ENCODE data around the gene MRPS7. TPM values are rescaled to one million over a fixed set of nuclear protein-coding genes. Genes with fewer than 3 reads are reported as not detected.

Gene MRPS7
- total and polyA plus RNA-seq, 10 of the 15 experiments (the other 5 are each of a cell fraction or from before 2014, with no cell fraction given), result 88.4 to 217 (median 109) TPM

- TF ChIP-seq ATF7 (IDR thresholded peaks at IDR 0.05; ENCODE audit: low read depth) (0 out of 2 replicates have a peak, but pooled peaks have one; percentile 9), SIN3A (IDR thresholded peaks at IDR 0.05; ENCODE audit: low read depth, low read length) (peak; percentile 51; the same call in 1 of the 2 replicates), RFX5 (IDR thresholded peaks at IDR 0.05; ENCODE audit: low read depth, low read length) (no peak), TBL1XR1 (IDR thresholded peaks at IDR 0.05; ENCODE audit: low read depth, low read length) (0 out of 2 replicates have a peak, but pooled peaks have one; percentile 4)
Measured at GRCh38 chr17:75260641-75261335, 891 bp upstream of the MRPS7 start (continued).

DNA sequence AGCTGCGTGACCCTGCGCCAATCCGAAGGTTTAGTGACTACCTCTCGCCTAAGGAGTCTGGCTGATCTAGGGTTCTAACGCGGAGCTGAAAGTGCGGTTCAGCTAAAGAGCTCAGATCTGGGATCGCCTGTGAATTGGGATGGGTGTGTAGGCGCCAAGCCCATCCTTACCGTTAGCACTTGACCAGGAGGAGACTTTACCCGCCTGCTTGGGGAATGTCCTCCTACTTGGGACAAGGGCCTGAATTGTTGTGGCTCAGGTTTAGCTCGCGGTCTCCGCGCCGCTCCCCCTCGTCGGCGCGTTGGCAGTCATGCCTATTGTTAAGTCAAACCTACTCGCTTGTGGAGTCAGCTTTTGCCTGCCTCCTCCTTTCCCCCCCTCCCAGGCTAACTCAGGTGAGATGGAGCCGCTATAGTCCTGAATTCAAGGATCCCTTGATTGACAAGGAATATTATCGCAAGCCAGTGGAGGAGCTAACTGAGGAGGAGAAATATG, 480 bp downstream of the MRPS7 start:
- in situ Hi-C loops (cut with MboI) (no loop called here), intact Hi-C loops (cut with micrococcal nuclease; ENCODE audit: unreplicated experiment) (loop anchor here (10.0 kb wide), 1 partner anchor 253 kb away; the partner anchor contains the start of genes CASKIN2 and TSEN54)
- peak overlapping the region; percentile 99 for H3K27ac ChIP-seq (ENCODE audit: control insufficient read depth, insufficient read depth)
- peaks cover 9% of the 10 kb centered on the region for H3K4me1 ChIP-seq (ENCODE audit: control insufficient read depth, insufficient read depth, low read length)
- ChIA-PET SMC1A (ENCODE audit: uncharacterized antibody, unreplicated experiment) (interaction anchor here (0.9 to 5.0 kb wide), 14 partner anchors 8 to 150 kb away, joined by 3 to 62 read pairs (median 4); partner anchors contain the start of genes GRB2, MIF4GD, NUP85 and SLC25A19), CTCF (interaction anchor here (0.6 to 4.8 kb wide), 16 partner anchors 9 to 372 kb away, joined by 3 to 58 read pairs (median 5); partner anchors contain the start of genes GRB2, LLGL2, MIF4GD and SLC25A19), POLR2A (interaction anchor here (0.5 to 4.8 kb wide), 13 partner anchors 9 to 153 kb away, joined by 3 to 81 read pairs (median 4); partner anchors contain the start of genes ARMC7, MIF4GD and SLC25A19), RAD21 (ENCODE audit: unreplicated experiment) (interaction anchor here (0.9 to 3.5 kb wide), 8 partner anchors 9 to 301 kb away, joined by 3 to 43 read pairs (median 4); partner anchors contain the start of genes GRB2, MIF4GD and SLC25A19)
- ATAC-seq, result peak; percentile 39
- 1% methylated on average over 21 of the region's 23 CpGs for WGBS (ENCODE audit: insufficient coverage, insufficient replicate concordance, low lambda C conversion rate, missing lambda C conversion rate)
- TF ChIP-seq FOXK2 (IDR thresholded peaks at IDR 0.05) (no peak), SMARCA5 (IDR thresholded peaks at IDR 0.05) (no peak), CHD1 (IDR thresholded peaks at IDR 0.05; ENCODE audit: low read depth, low read length) (no peak), HDGF (IDR thresholded peaks at IDR 0.05) (no peak)
- TF ChIP-seq, protein P1, sequence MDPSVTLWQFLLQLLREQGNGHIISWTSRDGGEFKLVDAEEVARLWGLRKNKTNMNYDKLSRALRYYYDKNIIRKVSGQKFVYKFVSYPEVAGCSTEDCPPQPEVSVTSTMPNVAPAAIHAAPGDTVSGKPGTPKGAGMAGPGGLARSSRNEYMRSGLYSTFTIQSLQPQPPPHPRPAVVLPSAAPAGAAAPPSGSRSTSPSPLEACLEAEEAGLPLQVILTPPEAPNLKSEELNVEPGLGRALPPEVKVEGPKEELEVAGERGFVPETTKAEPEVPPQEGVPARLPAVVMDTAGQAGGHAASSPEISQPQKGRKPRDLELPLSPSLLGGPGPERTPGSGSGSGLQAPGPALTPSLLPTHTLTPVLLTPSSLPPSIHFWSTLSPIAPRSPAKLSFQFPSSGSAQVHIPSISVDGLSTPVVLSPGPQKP (IDR thresholded peaks at IDR 0.05; ENCODE audit: low read depth, low read length), result no peak
- no peaks in the 10 kb centered on the region for H3K9me3 ChIP-seq (replicated peaks; ENCODE audit: control insufficient read depth, insufficient read depth, low read length)
- peak overlapping the region; percentile 97 for H2AFZ ChIP-seq (ENCODE audit: control insufficient read depth, low read depth, low read length)
- peaks cover 7 to 13% of the 10 kb centered on the region in 2 experiments for H3K36me3 ChIP-seq (ENCODE audit: control insufficient read depth in 2 of 2, insufficient read depth in 2 of 2, low read length in 1 of 2)
- peak overlapping the region; percentile 86 for H3K4me3 ChIP-seq
- peaks cover 53% of the 10 kb centered on the region for H3K79me2 ChIP-seq (ENCODE audit: control insufficient read depth, insufficient read depth, low read length)
- peak overlapping the region; percentile 100 for H3K9ac ChIP-seq (ENCODE audit: control insufficient read depth, insufficient read depth, low read length)
- peak overlapping the region; percentile 95 for H3K4me2 ChIP-seq (ENCODE audit: control insufficient read depth, insufficient read depth)
- no peaks in the 10 kb centered on the region for H4K20me1 ChIP-seq (ENCODE audit: control insufficient read depth, insufficient read depth)
- no peaks in the 10 kb centered on the region for H3K27me3 ChIP-seq (replicated peaks in 1 of 2; ENCODE audit: control insufficient read depth in 2 of 2, insufficient read depth in 2 of 2, low read length in 1 of 2)
- BruUV-seq (replicated peaks), result TSS peak; percentile 70
- no peak for FAIRE-seq
- DNase-seq (ENCODE audit: low read depth, low spot score), result no peak
